GM18505 (cell line): Measurements from ENCODE around the gene RIPPLY2.

ENCODE experiments used
- ATAC-seq: cut with Tn5 transposase; IDR thresholded peaks from one replicate; pipeline ENCODE4 v1.9.1; 2021; ENCODE audit not compliant: unreplicated experiment
- POLR2A ChIP-seq: IDR thresholded peaks from 4 replicates; pipeline ENCODE4 v1.6.1; 2011; ENCODE audit warnings: borderline replicate concordance; ENCODE audit not compliant: insufficient read depth, insufficient read length; ENCODE audit errors: extremely low read depth

Gene RIPPLY2

GRCh38 chr6:83901624-83902023 lies 48.5 kb downstream of the RIPPLY2 start:
- TF ChIP-seq POLR2A, result no peak
- no peak for ATAC-seq

DNA sequence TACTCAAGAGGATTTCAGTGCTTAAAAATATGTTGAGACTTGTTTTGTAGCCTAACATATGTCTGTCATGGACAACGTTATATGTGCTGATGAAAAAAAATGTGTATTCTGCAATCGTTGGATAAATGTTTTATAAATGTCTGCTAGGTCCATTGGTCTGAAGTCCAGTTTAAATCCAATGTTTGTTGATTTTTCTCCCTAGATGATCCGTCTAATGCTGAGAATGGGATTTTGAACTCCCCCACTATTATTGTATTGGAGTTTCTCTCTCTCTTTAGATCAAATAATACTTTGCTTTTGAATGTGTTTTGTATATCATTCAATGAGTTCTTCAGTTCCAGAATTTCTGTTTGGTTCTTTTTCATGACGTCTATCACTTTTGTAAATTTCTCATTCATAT lies 51.2 kb downstream of the RIPPLY2 start:
- TF ChIP-seq POLR2A, result no peak
- ATAC-seq, result no peak

GRCh38 chr6:83905648-83906047 lies 52.5 kb downstream of the RIPPLY2 start:
- ATAC-seq, result no peak
- no peak for TF ChIP-seq POLR2A
